RWPE1 (cell line): ENCODE results near the gene PLXNC1.

Source experiments
- CTCF ChIA-PET: fragments of 350-600 bp; sonication (Branson Sonifier 250); formaldehyde crosslinking; extraction: SDS; loops from one replicate; lab custom pipeline; 2021; lab: Yijun Ruan, JAX
- POLR2A ChIA-PET: fragments of 400-600 bp; formaldehyde crosslinking; extraction: SDS; loops from one replicate; lab custom pipeline; 2020; ENCODE audit warnings: antibody characterized with exemption; ENCODE audit not compliant: low non-redundant PET; lab: Yijun Ruan, JAX
- DNase-seq: peaks from one replicate; pipeline ENCODE4 v3.0.0; 2012; ENCODE audit warnings: low spot score
- H3K27ac ChIP-seq: fragments of 450-650 bp; 2 replicates; pipeline ENCODE4 v1.5.1; 2017
- TF ChIP-seq, protein P1 (sequence below): fragments of 450-650 bp; conservative IDR thresholded peaks from 2 replicates; pipeline ENCODE4 v1.5.1; 2017; ENCODE audit warnings: low read depth, mild to moderate bottlenecking

The PLXNC1 gene

DNA sequence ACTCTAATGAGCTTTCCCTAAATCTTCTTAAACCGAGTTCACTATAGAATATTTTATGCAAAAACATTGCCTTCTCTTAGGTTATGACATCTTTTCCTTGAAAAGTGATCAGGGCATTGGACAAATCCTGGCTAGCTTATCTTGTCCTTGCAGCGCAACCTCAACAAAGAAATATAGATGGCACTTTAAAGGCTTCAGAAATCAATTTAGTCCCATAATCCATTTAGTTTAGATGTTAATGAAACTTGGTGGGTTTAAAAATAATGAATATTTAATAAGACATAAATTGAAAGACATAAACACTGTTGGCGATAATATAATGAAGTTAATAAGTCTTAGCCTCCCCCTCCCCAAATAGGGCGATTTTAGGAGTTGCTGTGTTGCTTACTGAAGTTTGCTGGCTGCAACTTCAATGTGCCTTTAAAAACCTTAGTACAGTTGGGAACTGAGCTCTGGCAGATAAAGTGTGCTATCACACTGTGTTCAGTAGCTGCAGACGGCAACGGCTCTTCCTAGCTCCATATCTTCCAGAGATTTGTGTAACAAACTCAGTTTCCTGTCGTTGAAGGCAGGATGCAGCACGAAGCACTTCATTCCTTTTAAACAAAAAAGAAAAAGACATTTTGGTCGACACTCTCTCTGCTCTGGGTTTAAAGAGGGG, 19.5 kb downstream of the PLXNC1 start:
- POLR2A ChIA-PET = no interaction called here
- CTCF ChIA-PET = interaction anchor here (0.8 kb wide), 1 partner anchor 33 kb away, joined by 3 read pairs; no protein-coding TSS in a partner anchor
- TF ChIP-seq, protein P1, sequence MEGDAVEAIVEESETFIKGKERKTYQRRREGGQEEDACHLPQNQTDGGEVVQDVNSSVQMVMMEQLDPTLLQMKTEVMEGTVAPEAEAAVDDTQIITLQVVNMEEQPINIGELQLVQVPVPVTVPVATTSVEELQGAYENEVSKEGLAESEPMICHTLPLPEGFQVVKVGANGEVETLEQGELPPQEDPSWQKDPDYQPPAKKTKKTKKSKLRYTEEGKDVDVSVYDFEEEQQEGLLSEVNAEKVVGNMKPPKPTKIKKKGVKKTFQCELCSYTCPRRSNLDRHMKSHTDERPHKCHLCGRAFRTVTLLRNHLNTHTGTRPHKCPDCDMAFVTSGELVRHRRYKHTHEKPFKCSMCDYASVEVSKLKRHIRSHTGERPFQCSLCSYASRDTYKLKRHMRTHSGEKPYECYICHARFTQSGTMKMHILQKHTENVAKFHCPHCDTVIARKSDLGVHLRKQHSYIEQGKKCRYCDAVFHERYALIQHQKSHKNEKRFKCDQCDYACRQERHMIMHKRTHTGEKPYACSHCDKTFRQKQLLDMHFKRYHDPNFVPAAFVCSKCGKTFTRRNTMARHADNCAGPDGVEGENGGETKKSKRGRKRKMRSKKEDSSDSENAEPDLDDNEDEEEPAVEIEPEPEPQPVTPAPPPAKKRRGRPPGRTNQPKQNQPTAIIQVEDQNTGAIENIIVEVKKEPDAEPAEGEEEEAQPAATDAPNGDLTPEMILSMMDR = no peak

DNA sequence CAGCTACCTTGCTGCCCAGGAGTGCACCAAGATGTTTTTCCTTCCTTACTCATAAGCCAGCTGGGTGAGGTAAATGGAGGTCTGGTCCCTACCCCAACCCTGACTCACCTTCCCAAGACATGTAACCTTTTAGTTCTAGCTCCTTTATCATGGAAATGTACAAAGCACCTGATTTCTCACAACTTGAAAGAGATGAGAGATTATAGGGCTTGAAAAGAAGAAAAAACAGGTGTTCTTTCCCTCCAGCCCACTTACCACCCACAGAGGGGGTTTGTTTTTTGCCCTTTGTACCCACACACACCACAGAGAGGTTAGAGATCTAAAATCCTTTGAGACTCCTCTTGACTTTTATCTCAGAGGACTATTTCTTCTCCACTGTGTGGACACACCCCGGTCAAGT, 21.1 kb downstream of the PLXNC1 start:
- POLR2A ChIA-PET = no interaction called here
- TF ChIP-seq, protein P1 = no peak
- no peak overlapping the region for H3K27ac ChIP-seq
- DNase-seq = no peak
- CTCF ChIA-PET = interaction anchor here (0.8 kb wide), 1 partner anchor 9 kb away, joined by 3 read pairs; no protein-coding TSS in a partner anchor

More for the DNA sequence above, 19.5 kb downstream of the PLXNC1 start:
- DNase-seq = no peak
- no peak overlapping the region for H3K27ac ChIP-seq

DNA sequence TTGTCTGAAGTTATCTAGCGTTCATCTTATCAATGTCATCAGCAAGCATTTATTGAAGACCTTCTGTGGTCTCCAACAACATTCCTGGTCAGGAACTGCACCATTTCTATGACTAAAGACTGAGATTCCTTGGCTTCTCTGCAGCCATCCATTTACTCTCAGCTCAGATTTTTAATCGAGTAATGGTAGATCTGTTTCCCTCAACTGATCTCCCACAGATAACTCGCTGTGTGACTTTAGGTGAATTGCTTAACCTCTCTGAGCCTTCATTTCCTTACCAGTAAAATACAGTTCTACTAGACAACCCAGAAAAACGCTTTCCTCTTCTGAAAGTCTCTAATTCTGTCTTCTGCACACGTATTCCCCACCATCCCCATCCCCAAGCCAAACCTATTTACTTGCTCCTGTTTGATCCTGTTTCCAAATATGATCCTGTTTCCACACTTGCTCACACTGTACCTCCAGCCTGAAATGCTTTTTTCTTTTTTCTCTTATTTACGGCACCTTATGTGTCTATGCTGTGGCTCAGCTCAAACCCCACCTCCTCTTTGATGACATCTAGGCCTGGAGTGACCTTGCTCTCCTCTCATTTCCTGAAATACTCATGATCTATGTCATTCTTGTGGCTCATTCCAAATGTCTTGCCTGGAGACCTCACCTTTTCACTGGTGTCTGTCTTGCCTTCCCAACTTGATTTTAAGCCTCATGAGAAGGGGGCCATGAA, 21.8 kb downstream of the PLXNC1 start:
- no peak for DNase-seq
- TF ChIP-seq, protein P1 = no peak
- ChIA-PET POLR2A (no interaction called here), CTCF (interaction anchor here (0.8 kb wide), 1 partner anchor 9 kb away, joined by 3 read pairs; no protein-coding TSS in a partner anchor)
- H3K27ac ChIP-seq = no peak overlapping the region

DNA sequence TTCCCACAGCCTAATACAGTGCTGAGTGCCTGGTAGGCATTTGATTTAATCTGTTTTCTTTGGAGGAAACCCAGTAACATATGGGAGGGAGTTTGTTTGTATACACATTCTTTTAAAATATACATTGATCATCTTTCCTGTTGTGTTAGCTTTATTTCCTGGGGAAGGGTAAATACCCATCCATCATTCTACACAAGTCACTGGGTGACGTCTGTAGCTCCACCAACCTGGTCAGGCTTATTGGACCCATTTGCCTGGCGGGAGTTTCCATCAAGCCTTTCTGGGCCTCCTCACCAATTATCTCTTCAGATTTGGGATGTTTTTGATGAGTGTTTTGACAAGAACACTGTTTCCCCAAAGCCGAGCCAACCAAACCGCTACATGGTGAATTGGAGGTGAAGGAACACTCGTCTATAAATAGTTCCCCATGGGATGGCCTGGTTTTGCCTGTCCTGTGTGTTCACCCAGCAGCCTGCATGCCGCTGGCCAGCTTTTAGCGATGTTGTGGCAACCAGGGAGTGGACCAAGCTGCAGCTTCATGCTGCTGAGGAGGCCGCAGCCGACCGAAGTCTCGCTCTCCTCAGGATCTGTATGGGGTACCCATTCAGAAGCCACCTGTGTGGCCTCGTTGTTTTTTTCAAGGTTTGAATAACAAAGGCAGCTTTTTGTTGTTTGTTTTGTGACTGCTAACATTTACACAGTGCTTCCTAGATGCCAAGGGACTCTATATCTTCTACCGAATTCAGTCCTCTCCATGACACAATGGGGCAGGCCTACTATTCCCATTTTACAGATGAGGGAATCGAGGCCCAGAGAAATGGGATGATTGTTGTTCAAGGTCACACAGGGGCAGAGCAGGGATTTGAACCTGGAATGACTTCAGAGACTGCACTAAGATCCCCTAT, 22.6 kb downstream of the PLXNC1 start:
- TF ChIP-seq, protein P1 = no peak
- H3K27ac ChIP-seq = no peak overlapping the region
- ChIA-PET POLR2A (no interaction called here), CTCF (no interaction called here)
- DNase-seq = no peak

DNA sequence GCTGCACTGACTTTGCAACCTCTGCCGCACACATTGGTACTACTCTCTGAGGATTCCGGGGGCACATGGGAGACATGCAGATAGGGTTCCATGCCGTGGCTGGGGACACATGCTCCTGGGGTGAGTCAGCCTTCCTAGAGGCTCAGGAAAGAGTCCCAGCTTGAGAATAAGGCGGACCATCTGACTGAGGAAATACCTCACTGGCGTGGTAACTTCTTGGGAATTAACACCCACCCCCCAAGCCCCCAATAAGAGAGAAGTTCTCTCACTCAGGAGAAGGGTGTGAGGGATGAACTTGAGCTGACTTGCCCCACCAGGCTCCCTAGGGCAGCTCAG, 23.2 kb downstream of the PLXNC1 start:
- TF ChIP-seq, protein P1 = no peak
- no peak for DNase-seq
- ChIA-PET POLR2A (no interaction called here), CTCF (interaction anchor here (0.6 kb wide), 1 partner anchor 13 kb away, joined by 3 read pairs; no protein-coding TSS in a partner anchor)
- H3K27ac ChIP-seq = no peak overlapping the region

DNA sequence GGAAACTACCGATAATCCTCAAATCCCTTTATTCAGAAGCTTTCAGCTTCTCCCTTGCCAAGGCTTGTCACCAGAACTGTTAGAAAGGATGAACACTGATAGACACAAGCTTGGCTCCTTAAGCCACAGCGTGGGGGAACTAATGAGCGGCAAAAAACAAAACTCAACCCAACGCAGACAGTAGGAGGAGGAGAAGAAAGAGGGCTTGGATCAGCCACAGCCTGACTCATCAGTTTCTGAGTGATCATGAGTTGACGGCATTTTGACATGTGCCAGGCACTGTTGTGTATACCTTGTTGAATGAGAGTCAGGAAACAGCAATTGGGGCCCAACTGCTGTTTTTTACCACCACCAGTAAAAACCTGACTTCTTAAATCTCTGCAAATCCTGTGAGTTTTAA, 23.7 kb downstream of the PLXNC1 start:
- H3K27ac ChIP-seq = no peak overlapping the region
- POLR2A ChIA-PET = no interaction called here
- CTCF ChIA-PET = interaction anchor here (0.6 kb wide), 1 partner anchor 14 kb away, joined by 3 read pairs; no protein-coding TSS in a partner anchor
- no peak for DNase-seq
- TF ChIP-seq, protein P1 = no peak
